Measurements from ENCODE around the gene EIF4G3. TPM values are rescaled to one million over a fixed set of nuclear protein-coding genes. Genes with fewer than 3 reads are reported as not detected.

EIF4G3 gene
- total and polyA plus RNA-seq, 2 of the 8 experiments (the other 6 are each of a cell fraction or from before 2014, with no cell fraction given), result 47.5 to 66.6 TPM

DNA sequence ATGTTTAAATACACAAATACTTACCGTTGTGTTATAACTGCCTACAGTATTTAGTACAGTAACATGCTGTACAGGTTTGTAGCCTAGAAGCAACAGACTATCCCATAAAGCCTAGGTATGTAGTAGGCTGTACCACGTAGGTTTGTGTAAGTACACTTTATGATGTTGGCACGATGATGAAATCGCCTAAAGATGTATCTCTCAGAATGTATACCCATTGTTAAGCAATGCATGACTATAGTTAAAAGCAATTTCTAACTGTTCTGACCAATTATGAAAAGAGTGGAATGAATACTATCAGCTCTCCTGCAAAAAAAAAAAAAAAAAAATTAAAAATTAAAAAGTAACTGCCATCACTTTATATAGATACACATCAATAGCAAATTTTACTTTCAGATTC, 401.0 kb downstream of the EIF4G3 start:
- no peak for TF ChIP-seq SP2 (IDR thresholded peaks at IDR 0.05; ENCODE audit: low read length)
- TF ChIP-seq, protein P1, sequence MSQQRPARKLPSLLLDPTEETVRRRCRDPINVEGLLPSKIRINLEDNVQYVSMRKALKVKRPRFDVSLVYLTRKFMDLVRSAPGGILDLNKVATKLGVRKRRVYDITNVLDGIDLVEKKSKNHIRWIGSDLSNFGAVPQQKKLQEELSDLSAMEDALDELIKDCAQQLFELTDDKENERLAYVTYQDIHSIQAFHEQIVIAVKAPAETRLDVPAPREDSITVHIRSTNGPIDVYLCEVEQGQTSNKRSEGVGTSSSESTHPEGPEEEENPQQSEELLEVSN (IDR thresholded peaks at IDR 0.05), result no peak
- TF ChIP-seq, protein P2, sequence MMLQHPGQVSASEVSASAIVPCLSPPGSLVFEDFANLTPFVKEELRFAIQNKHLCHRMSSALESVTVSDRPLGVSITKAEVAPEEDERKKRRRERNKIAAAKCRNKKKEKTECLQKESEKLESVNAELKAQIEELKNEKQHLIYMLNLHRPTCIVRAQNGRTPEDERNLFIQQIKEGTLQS (IDR thresholded peaks at IDR 0.05; ENCODE audit: insufficient read depth, low read depth, low read length), result no peak
- H3K36me3 ChIP-seq (ENCODE audit: control insufficient read depth in 2 of 4, insufficient read depth in 4 of 4, low read length in 3 of 4), result peaks cover 13 to 82% (median 59%) of the 10 kb centered on the region in 4 experiments
- no peak overlapping the region for H3K9ac ChIP-seq (replicated peaks in 1 of 4; ENCODE audit: extremely low read depth in 1 of 4, low read depth in 3 of 4, low read length in 3 of 4)
- no peak overlapping the region for H2AFZ ChIP-seq (ENCODE audit: low read length)
- H2BK120ac ChIP-seq (replicated peaks; ENCODE audit: low read depth, low read length), result no peak overlapping the region
- no peak overlapping the region for H3K18ac ChIP-seq (ENCODE audit: extremely low read depth, low read length)
- H3K23ac ChIP-seq (ENCODE audit: insufficient read length), result no peak overlapping the region
- H2BK5ac ChIP-seq (ENCODE audit: low read depth, low read length), result no peak overlapping the region
- H3K4me1 ChIP-seq (replicated peaks in 1 of 4; ENCODE audit: control insufficient read depth in 3 of 4, insufficient read depth in 4 of 4, low read length in 3 of 4), result no peaks in the 10 kb centered on the region
- peaks cover 2 to 4% of the 10 kb centered on the region in 2 experiments for H4K20me1 ChIP-seq (replicated peaks in 1 of 2; ENCODE audit: control insufficient read depth in 1 of 2, insufficient read depth in 2 of 2, low read length in 2 of 2)
- H2BK15ac ChIP-seq (ENCODE audit: low read length), result no peak overlapping the region
- FAIRE-seq, result no peak
- 0 out of 2 replicates have a peak, but pooled peaks cover 2% of the 10 kb centered on the region for H3K79me1 ChIP-seq (ENCODE audit: low read depth, low read length)
- no peak overlapping the region for H4K8ac ChIP-seq (ENCODE audit: extremely low read depth, insufficient read depth, low read length)
- no peak overlapping the region for H3K4me2 ChIP-seq (ENCODE audit: insufficient read depth in 1 of 2, low read depth in 2 of 2, low read length in 2 of 2)
- H3K27ac ChIP-seq (ENCODE audit: low read depth, low read length), result no peak overlapping the region
- peaks cover 6 to 32% of the 10 kb centered on the region in 2 experiments; a peak in 3 of 4 replicates for H3K79me2 ChIP-seq (ENCODE audit: control insufficient read depth in 1 of 2, insufficient read depth in 2 of 2, low read length in 2 of 2)
- H3K56ac ChIP-seq (replicated peaks; ENCODE audit: insufficient read length, low read depth, low read length), result no peak overlapping the region
- H3K27me3 ChIP-seq (replicated peaks in 1 of 4; ENCODE audit: control insufficient read depth in 3 of 4, extremely low read depth in 1 of 4, insufficient read depth in 3 of 4, low read length in 3 of 4), result no peaks in the 10 kb centered on the region
- no peaks in the 10 kb centered on the region for H3K9me3 ChIP-seq (ENCODE audit: insufficient read depth in 2 of 2, low read depth in 1 of 2, low read length in 1 of 2)
- no peak overlapping the region for H3K4ac ChIP-seq (replicated peaks; ENCODE audit: insufficient read length, low read depth, low read length)
- 90% methylated on average over 4 of the region's 4 CpGs; no CpG with 5 or more reads in 1 of the 2 experiments for WGBS, 2 experiments (ENCODE audit: extremely low coverage in 1 of 2, insufficient coverage in 1 of 2, insufficient read length in 1 of 2, insufficient replicate concordance in 2 of 2, low coverage in 1 of 2, low lambda C conversion rate in 2 of 2, missing lambda C conversion rate in 1 of 2)
- H4K91ac ChIP-seq (replicated peaks; ENCODE audit: insufficient read length, low read length), result no peak overlapping the region
- H3K14ac ChIP-seq (ENCODE audit: insufficient read length), result no peak overlapping the region
- ChIA-PET CTCF (ENCODE audit: partially characterized antibody) (no interaction called here), POLR2A (ENCODE audit: partially characterized antibody) (interaction anchor here (1.3 kb wide), 1 partner anchor 11 kb away, joined by 6 read pairs; no protein-coding TSS in a partner anchor)
- H2BK12ac ChIP-seq (ENCODE audit: low read depth, low read length), result no peak overlapping the region
- no peak overlapping the region for H3K4me3 ChIP-seq (ENCODE audit: extremely low read depth in 1 of 4, insufficient read depth in 2 of 4, low read depth in 3 of 4, low read length in 4 of 4)
- DNase-seq (ENCODE audit: low read depth in 1 of 2, low spot score in 2 of 2), result no peak
- no peak overlapping the region for H2AK5ac ChIP-seq (ENCODE audit: low read depth, low read length)
- H3K23me2 ChIP-seq (ENCODE audit: low read depth, low read length), result no peaks in the 10 kb centered on the region
- no peak overlapping the region for H2BK20ac ChIP-seq (ENCODE audit: low read length)
- no peak overlapping the region for H4K5ac ChIP-seq (ENCODE audit: insufficient read length, low read depth, low read length)
